GM21528 (cell line): Measurements from ENCODE around the gene WDR70.
"Not testable (repeated sequence)": the region's sequence is repeated elsewhere in the genome, so short reads cannot be mapped to it uniquely, and the experiment has no call there.

ENCODE experiments used
- ATAC-seq: cut with Tn5 transposase; IDR thresholded peaks from one replicate; pipeline ENCODE4 v1.9.1; 2021; ENCODE audit warnings: mild to moderate bottlenecking, moderate library complexity; ENCODE audit not compliant: unreplicated experiment, low FRiP score

WDR70 gene

GRCh38 chr5:37786862-37787519, 407.9 kb downstream of the WDR70 start:
- no peak for ATAC-seq

- no peak for ATAC-seq
These were observed 408.6 kb downstream of the WDR70 start for GRCh38 chr5:37787742-37788141.

- ATAC-seq: no peak
These were observed 410.9 kb downstream of the WDR70 start for GRCh38 chr5:37789991-37790390.

- ATAC-seq: no peak
These were observed 412.2 kb downstream of the WDR70 start for GRCh38 chr5:37791321-37791720.

- ATAC-seq: no peak
These were observed 414.0 kb downstream of the WDR70 start for GRCh38 chr5:37792975-37793631.

- ATAC-seq: not testable (repeated sequence)
These were observed 416.2 kb downstream of the WDR70 start for GRCh38 chr5:37795292-37795691.

- not testable (repeated sequence) for ATAC-seq
These were observed 417.3 kb downstream of the WDR70 start for GRCh38 chr5:37796435-37796834.

GRCh38 chr5:37799865-37800421, 420.8 kb downstream of the WDR70 start:
- ATAC-seq: no peak

GRCh38 chr5:37801521-37801920, 422.4 kb downstream of the WDR70 start:
- ATAC-seq: no peak
